ENCODE measurements around the gene EIF2S3B.
"Not testable (repeated sequence)": the region's sequence is repeated elsewhere in the genome, so short reads cannot be mapped to it uniquely, and the experiment has no call there.

Gene EIF2S3B

DNA sequence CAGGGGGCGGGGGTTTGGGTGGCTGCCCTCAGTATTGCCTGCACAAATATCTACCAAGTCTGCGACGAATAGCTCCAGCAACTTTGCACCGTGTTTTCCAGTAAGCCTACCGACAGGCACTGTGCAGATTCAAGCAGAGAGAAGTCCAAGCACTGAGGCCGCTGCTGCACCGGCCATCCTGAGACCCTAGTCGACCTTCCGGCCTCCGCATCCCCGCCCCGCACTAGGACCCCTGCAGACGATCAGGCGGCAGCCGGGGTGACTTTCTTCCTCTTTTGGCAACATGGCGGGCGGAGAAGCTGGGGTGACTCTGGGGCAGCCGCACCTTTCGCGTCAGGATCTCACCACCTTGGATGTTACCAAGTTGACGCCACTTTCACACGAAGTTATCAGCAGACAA lies at the start of gene EIF2S3B:
Gene EIF2S3B (plus strand): TSS at position 271 of the 400 bp plus-strand sequence. CDS start 13 bp downstream, at position 284.
- FAIRE-seq, result no peak
- DNase-seq (ENCODE audit: insufficient read length, low spot score), result no peak

DNA sequence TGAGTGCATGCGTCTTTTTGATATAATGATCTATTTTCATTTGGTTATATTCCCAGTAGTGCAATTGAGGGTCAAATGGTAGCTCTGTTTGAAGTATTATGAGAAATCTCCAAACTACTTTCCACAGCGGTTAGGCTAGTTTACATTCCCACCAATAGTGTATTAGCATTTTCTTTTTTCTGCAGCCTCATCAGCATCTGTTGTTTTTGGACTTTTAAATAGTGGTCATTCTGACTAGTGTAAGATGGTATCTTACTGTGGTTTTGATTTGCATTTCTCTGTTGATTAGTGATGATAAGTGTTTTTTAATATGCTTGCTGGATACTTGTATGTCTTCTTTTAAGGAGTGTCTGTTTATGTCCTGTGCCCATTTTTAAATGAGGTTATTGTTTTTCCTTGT lies 48.8 kb upstream of the EIF2S3B start:
- DNase-seq (ENCODE audit: insufficient read length, low spot score), result no peak
- FAIRE-seq, result no peak

DNA sequence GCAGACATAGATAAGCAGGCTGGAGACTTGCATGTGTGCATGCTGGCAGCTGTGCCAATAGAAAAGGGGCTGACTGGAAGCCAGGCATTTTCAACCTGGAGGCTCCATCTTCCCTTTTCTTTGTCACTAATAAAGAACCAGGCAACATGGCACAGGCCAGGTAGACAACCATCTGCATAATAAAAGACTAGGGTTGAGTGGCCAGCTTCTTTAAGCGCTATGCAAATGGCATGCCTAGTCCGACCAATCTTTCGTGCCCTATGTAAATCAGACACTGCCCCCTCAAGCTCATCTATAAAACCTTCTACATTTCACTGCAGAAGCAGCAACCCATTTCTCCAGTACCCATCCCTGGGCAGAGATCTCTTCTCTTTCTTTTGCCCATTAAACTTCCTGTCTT lies 47.9 kb upstream of the EIF2S3B start:
- no peak for DNase-seq (ENCODE audit: insufficient read length, low spot score)
- no peak for FAIRE-seq

DNA sequence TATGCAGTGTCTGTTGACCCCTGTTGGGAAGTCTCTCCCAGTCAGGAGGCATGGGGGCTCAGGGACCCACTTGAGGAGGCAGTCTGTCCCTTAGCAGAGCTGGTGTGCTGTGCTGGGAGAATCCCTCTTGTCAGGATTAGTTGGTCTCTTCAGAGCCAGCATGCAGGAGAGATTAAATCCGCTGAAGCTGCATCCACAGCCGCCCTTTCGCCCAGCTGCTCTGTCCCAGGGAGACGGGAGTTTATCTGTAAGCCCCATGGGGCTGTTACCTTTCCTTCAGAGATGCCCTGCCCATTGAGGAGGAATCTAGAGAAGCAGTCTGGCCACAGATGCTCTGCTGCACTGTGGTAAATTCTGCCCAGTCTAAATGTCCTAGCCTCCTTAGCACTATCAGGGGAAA lies 39.4 kb upstream of the EIF2S3B start:
- FAIRE-seq (no peak), DNase-seq (ENCODE audit: insufficient read length, low spot score) (no peak)

DNA sequence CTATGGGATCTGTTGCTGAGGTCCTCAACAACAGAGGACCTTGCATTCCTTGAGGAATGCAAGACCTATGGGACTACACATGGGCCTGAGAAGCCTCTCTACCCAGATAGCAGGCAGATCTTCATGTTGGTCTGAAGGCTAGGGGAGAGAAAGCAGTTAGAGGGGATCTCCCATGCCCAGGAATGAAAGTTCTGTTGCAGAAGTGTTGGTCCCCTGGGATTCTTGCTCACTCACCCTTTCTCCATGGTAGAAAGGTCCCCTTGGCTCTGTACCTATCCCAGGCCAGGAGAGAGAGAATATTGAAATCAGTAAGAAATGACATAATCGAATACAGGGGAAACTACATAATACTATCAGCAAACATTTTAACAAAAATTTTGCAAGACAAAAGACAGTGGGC lies 36.0 kb upstream of the EIF2S3B start:
- FAIRE-seq (no peak), DNase-seq (ENCODE audit: insufficient read length, low spot score) (no peak)

DNA sequence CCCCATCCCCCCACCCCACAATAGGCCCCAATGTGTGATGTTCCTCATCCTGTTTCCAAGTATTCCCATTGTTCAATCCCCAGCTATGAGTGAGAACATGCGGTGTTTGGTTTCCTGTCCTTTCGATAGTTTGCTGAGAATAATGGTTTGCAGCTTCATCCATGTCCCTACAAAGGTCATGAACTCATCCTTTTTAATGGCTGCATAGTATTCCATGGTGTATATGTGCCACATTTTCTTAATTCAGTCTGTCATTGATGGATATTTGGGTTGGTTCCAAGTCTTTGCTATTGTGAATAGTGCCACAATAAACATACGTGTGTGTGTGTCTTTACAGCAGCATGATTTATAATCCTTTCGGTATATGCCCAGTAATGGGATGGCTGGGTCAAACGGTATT lies 32.9 kb upstream of the EIF2S3B start:
- not testable (repeated sequence) for DNase-seq (ENCODE audit: insufficient read length, low spot score); FAIRE-seq

DNA sequence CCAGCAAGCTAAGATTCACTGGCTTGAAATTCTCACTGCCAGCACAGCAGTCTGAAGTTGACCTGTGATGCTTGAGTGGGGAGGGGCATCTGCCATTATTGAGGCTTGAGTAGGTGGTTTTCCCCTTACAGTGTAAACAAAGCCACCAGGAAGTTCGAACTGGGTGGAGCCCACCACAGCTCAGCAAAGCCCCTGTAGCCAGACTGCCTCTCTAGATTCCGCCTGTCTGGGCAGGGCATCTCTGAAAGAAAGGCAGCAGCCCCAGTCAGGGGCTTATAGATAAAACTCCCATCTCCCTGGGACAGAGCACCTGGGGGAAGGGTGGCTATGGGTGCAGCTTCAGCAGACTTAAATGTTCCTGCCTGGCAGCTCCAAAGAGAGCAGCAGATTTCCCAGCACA lies 23.8 kb upstream of the EIF2S3B start:
- not testable (repeated sequence) for DNase-seq (ENCODE audit: insufficient read length, low spot score); FAIRE-seq

DNA sequence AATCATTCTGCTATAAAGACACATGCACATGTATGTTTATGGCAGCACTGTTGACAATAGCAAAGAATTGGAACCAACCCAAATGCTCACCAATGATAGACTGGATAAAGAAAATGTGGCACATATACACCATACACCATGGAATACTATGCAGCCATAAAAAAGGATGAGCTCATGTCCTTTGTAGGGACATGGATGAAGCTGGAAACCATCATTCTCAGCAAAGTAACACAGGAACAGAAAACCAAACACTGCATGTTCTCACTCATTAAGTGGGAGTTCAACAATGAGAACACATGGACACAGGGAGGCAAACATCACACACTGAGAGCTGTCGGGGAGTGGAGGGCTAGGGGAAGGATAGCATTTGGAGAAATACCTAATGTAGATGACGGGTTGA lies 18.4 kb upstream of the EIF2S3B start:
- DNase-seq (ENCODE audit: insufficient read length, low spot score); FAIRE-seq: not testable (repeated sequence)

DNA sequence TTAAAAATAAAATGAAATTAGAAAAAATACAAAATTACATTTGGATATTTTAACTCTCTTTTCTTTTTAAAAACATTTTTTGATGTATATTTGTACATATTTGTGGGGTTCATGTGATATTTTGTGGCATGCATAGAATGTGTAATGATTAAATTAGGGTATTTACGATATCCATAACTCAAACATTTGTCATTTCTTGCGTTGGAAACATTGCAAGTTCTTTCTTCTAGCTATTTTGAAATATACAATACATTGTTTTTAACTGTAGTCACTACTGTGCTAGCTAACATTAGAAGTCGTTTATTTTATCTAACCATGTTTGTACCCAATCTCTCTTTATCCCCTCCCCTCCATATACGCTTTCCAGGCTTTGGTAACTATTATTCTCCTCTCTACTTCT lies 13.9 kb upstream of the EIF2S3B start:
- DNase-seq (ENCODE audit: insufficient read length, low spot score) (no peak), FAIRE-seq (no peak)

DNA sequence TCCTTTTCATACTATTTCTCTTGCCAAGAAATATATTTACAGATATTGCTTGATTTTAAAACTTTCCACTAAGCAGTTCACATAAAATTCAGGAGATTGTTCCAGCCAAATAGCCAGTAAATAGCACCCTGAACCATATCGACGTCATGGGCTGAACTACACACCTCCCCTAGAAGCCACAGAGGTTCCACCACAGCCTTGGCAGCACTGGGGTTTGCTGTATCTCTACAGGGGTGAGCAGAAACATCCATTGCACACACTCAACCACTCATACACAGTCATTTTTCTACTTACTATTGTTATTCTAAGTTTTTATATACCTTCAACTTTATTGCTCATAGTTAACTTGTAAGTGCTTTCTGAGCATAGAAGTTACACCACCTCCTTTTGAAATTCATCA lies 8.1 kb upstream of the EIF2S3B start:
- FAIRE-seq, result no peak
- DNase-seq (ENCODE audit: insufficient read length, low spot score), result no peak

DNA sequence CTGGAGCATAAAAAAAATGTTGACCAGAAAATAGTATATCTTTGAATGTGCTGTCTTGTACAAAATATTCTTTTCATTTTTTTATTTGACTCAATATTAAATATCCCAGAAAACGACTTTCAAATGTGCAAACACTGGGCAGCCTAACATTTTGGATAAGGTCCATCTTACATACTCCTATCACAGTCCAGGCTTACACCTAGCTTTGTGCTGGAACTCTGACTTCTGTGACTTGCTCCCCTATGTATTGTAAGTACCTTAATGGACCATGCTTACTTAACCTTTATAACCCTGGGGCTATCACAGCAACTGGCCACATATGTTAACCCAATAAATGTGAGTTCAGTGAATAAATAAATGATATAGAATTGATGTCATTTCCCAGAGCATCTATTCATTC lies 7.6 kb upstream of the EIF2S3B start:
- DNase-seq (ENCODE audit: insufficient read length, low spot score) (no peak), FAIRE-seq (no peak)

DNA sequence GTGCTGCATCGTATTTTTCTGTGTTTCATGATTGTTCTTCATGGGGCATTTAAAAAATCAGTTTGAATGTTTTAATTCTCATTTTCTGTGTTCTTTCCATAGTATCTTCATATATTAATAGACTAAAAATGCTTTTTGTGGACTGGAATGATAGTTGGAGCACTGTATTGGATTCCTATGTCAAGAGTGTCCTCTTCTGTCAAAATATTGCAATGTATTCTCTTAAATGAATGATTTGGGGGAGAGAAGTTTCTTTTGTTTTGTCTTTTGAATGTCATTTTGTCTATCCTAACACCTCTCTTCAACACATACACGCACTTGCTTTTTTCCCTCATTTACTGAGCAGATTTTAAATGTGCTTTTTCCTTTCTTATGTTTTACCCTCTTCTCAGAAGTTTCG lies 4.7 kb upstream of the EIF2S3B start:
- FAIRE-seq (no peak), DNase-seq (ENCODE audit: insufficient read length, low spot score) (peak; percentile 1)

DNA sequence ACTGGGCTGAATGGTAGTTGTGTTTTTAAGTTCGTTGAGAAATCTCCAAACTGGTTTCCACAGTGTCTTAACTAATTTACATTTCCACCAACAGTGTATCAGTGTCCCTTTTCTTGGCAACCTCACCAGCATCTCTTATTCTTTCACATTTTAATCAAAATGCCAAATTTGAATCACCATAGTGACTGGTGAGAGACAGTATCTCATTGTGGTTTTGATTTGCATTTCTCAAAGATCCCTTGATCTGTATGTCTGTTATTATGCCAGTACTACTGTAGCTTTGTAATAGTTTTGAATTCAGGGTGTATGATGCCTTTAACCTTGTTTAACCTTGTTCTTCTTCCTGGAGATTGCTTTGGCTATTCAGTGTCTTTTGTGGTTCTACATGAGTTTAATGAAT lies 2.2 kb upstream of the EIF2S3B start:
- FAIRE-seq, result no peak

DNA sequence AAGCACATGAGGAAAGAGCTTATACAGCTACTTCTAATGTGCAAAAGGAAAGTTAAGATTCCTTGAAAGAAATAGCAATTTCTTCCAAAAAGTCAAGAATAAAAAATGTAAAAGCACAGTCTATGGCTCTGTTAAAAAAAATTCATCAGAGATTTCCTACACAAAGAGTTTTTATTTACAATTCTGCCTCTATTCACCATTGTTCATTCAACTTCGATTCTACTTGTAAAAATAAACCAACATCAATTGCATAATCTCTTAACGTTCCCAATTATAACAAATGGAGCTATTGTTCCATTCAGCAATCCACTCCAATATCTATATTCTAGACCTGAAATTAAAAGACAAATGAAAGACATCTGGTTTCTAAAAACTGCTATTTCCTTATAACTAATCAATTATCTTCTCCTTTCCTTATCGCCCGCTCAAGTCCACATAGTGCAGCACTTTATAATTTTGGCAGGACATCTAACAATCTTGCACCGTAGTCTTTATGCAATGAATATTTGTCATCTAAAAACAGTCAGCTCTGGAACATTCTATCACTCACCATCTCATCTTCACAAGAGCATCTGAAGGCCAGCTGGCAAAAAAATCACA lies 6.2 kb downstream of the EIF2S3B start:
- DNase-seq (ENCODE audit: insufficient read length, low spot score), result no peak
- FAIRE-seq, result no peak

More for the DNA sequence above, 2.2 kb upstream of the EIF2S3B start:
- DNase-seq (ENCODE audit: insufficient read length, low spot score), result no peak

DNA sequence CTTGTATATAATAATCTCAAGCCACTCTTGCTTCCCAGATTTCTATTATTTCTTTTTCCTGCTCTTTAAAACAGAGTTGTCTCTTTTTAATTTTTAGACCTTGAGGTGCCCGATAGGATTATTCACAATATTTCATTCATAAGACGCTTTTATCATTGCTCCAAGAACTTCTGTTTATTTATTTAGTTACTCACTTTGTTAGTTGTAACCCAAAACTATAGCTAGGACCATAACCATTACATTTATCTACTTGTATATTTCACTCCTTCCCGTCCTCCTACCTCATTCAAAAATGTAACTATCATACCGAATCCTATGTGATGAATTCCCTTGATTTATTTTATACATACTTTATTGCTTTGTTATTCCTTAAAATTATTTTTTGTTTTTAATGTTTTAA lies 7.1 kb downstream of the EIF2S3B start:
- FAIRE-seq (no peak), DNase-seq (ENCODE audit: insufficient read length, low spot score) (no peak)

DNA sequence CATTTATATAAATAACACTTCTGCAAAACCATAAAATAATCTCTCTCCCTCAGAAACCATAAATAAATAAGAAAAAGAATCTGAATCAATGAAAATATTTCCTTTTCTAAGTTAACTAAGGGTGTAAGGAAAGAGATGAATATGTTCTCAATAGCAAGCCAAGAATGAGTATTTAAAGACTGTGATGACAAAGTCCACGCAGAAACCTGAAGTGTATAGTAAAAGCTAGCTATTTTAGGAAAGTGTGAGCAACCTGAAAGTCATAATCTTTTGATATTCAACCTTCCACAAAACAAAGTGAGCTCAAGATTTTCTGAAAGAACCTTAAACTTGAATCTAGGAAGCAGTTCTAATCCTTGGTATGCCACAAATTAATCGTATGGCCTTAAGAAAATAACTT lies 15.9 kb downstream of the EIF2S3B start:
- DNase-seq (ENCODE audit: insufficient read length, low spot score), result no peak
- FAIRE-seq, result no peak

DNA sequence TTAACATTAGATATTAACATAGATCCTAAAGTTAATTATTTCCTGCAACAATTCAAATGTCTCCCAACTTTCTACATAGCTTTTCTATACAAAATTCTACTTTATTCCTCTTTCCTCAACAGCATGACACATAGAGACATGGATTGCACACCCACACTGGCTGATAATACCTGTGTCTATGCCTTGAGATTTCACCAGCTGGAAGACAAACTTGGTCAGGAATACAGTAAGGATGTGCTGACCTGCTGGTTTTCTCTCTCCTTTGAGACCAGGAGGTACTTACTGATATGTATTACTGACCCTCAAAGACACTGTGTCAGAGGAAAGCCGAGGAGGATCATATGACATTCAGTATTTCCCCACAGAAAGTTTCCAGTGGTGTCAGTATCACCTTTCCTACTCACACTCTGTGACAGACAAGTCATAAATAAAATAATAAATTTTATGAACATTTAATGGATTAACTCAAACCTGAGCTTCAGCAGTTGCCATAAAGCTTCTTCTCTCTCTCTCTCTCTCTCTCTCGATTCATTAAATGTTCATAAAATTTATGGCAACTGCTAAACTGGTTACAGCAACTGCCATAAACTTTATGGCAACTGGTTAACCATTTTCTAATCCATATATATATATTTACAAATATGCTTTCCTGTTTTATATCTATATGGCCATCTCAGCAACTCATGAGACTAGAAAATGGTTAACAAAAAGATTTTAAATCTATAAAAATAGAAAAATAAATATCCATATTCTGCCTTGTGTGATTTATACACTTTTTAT lies 22.7 kb downstream of the EIF2S3B start:
- FAIRE-seq (no peak), DNase-seq (ENCODE audit: insufficient read length, low spot score) (no peak)

DNA sequence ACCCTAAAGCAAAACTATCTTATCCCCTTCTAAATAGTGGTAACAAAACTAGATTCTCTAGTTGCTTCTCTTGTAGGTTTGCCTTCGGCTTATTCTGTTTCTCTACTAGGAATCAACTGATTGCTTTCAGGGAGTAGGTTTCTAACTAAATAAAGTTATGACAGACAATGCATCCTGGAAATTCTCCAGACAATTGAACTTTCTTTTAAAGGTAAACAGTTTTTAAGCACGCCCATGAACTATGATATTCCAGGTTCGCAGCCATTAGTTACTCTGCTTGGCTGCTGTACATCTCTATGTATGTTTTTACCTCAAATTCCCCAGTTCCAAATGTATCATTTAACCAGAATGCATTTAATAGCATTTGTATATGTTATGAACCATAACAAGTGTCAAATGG lies 23.9 kb downstream of the EIF2S3B start:
- FAIRE-seq (no peak), DNase-seq (ENCODE audit: insufficient read length, low spot score) (no peak)

DNA sequence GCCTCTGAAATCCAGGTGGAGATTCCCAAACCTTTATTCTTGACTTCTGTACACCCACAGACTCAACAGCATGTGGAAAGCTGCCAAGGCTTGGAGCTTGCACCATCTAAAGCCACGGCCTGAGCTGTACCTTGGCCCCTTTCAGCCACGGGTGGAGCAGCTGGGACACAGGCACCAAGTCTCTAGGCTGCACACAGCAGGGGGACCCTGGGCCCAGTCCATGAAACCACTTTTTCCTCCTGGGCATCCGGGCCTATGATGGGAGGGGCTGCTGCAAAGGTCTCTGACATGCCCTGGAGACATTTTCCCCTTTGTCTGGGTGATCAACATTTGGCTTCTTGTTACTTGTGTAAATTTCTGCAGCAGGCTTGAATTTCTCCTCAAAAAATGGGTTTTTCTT lies 32.0 kb downstream of the EIF2S3B start:
- FAIRE-seq (no peak), DNase-seq (ENCODE audit: insufficient read length, low spot score) (no peak)

DNA sequence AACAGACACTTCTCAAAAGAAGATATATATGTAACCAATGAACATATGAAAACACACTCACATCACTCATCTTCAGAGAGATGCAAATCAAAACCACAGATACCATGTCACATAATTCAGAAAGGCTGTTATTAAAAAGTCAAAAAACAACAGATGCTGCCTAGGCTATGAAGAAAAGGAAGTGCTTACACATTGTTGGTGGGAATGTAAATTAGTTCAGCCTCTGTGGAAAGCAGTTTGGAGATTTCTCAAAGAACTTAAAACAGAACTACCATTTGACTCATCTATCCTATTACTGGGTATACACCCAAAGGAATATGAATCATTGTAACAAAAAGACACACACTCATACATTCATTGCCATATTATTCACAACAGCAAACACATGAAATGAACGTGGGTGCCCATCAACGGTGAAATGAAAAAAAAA lies 35.1 kb downstream of the EIF2S3B start:
- FAIRE-seq, result no peak
- DNase-seq (ENCODE audit: insufficient read length, low spot score), result no peak

DNA sequence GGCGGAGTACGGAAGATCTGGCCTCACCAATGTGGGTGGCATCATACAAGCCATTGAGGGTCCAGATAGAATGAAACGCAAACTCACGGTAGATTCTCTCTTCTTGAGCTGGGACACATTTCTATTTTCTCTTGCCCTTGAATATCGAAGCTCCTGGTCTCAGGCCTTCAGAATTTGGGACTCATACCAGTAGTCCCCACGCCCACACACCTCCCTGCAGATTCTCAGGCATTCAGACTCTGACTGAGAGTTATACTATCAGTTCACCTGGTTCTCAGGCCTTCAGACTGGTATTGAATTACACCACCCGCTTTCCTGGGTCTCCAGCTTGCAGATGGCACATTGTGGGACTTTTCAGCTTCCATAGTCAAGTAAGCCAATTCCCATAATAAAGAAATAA lies 37.8 kb downstream of the EIF2S3B start:
- no peak for DNase-seq (ENCODE audit: insufficient read length, low spot score)
- FAIRE-seq, result no peak

DNA sequence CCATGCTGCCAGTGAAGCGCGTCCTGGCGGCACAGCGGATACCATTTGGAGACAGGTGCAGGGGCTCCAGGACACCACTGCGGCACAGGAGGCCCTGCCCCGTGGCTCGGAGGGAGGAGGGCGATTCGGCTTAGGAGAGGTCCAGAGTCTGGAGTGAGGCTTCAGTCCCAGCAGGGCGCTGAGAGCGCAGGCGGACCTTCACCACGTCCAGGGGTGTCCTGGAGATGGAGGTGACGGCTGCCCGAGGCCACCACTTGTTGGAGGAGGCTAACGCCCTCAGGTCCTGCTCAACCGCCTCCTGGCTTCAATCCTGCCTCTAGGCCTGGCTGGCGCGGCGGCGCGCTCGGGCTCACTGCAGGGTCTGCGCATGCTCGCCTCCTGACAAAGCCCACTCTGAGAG lies 45.7 kb downstream of the EIF2S3B start:
- FAIRE-seq (no peak), DNase-seq (ENCODE audit: insufficient read length, low spot score) (no peak)
